H1 (cell line): Measurements from ENCODE around the gene PRRT2. TPM values are rescaled to one million over a fixed set of nuclear protein-coding genes. Genes with fewer than 3 reads are reported as not detected.

ENCODE experiments used
- CHD2 ChIP-seq: IDR thresholded peaks from 2 replicates; pipeline ENCODE4 v1.6.1; 2012; ENCODE audit warnings: low read length, improper control_type of control experiment
- RNF2 ChIP-seq: fragments of 200-900, 300-1000 bp; sonication (generic); IDR thresholded peaks from 2 replicates; pipeline ENCODE4 v1.7.1; 2016; ENCODE audit warnings: borderline replicate concordance, low read depth, mild to moderate bottlenecking, antibody characterized with exemption, low read length; ENCODE audit not compliant: poor library complexity, severe bottlenecking; ENCODE audit errors: missing control alignments
- SIN3A ChIP-seq, 2 experiments: IDR thresholded peaks in 1 of 2; conservative IDR thresholded peaks in 1 of 2; 2 replicates each; pipeline ENCODE4 v1.6.1; 2011 to 2012; ENCODE audit warnings: low read length in 2 of 2, improper control_type of control experiment in 1 of 2, low read depth in 1 of 2, mild to moderate bottlenecking in 1 of 2
- SRF ChIP-seq: IDR thresholded peaks from 2 replicates; pipeline ENCODE4 v1.6.1; 2011; ENCODE audit warnings: mild to moderate bottlenecking, low read depth, low read length, moderate library complexity
- polyA plus RNA-seq, 7 experiments: library from polyadenylated mRNA; depleted of rRNA in 3 of 7; stranded (reverse) in 5 of 7; unstranded in 2 of 7; fragments of >200 nt in 5 of 7; fragments of 200-250 nt in 2 of 7; gene quantifications; 1 replicate in 5 of 7; 2 replicates in 1 of 7; 4 replicates in 1 of 7; pipeline versions ENCODE4 v1.2.1 to v1.2.3, GENCODE V29; 2011 to 2013; ENCODE audit warnings: missing spikeins in 2 of 7, mixed read lengths in 2 of 7
- total RNA-seq: library from RNA; stranded (reverse); fragmentation: NEBNext Ultra II Directional; extraction: Animal tissue kit (Norgen Biotek cat#: 25700); gene quantifications from 2 replicates; pipeline ENCODE4 v1.2.1, GENCODE V29; 2021

PRRT2 gene
- total and polyA plus RNA-seq, 2 of the 8 experiments (the other 6 are each of a cell fraction or from before 2014, with no cell fraction given), result 12.8 to 32.6 TPM

DNA sequence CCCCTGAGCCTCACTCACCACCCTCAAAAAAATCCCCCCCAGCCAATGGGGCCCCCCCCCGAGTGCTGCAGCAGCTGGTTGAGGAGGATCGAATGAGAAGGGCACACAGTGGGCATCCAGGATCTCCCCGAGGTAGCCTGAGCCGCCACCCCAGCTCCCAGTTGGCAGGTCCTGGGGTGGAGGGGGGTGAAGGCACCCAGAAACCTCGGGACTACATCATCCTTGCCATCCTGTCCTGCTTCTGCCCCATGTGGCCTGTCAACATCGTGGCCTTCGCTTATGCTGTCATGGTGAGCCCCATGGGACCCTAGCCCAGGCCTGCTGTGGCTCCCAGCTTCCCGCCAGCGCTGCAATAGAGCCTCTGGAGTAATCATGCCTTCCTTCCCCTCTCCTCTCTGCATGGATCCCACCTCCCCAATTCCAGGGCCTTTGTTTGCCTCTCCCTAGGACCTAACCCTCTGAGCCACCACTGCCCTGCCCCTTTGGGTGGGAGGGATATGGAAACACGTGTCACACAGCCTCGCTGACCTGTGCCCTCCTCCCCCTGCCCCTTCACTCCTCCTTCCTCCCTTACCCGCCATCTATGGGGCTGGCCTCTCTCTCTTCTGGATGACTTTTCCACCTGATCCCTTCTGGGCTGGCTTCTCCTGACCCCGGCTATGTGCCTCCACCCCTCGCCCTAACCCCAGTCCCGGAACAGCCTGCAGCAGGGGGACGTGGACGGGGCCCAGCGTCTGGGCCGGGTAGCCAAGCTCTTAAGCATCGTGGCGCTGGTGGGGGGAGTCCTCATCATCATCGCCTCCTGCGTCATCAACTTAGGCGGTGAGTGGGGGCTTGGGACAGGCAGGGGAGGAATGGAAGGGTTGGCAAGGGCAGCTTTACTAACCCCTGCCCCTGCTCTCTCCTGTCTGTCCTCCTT is 1.9 kb downstream of the PRRT2 start (continued):
- TF ChIP-seq RNF2 (no peak), CHD2 (no peak), SRF (no peak), SIN3A (conservative IDR thresholded peaks at IDR 0.05 in 1 of 2, IDR thresholded peaks at IDR 0.05 in 1 of 2; ENCODE audit: low read depth in 1 of 2, low read length in 2 of 2) (0 out of 4 replicates have a peak, but pooled peaks of 1 of the 2 experiments have one; percentile 16)
